WI38 (cell line): ENCODE results near the gene EDNRA.
"Not testable (repeated sequence)": the region's sequence is repeated elsewhere in the genome, so short reads cannot be mapped to it uniquely, and the experiment has no call there.

ENCODE experiments used
- H3K4me3 ChIP-seq: 2 replicates; pipeline ENCODE4 v1.5.1; 2011; ENCODE audit warnings: low read depth, mild to moderate bottlenecking, control low read depth, low read length
- TF ChIP-seq, protein P1 (sequence below): IDR thresholded peaks from 2 replicates; pipeline ENCODE4 v1.5.1; 2012; ENCODE audit warnings: low read depth, mild to moderate bottlenecking, control low read depth, low read length

The EDNRA gene

DNA sequence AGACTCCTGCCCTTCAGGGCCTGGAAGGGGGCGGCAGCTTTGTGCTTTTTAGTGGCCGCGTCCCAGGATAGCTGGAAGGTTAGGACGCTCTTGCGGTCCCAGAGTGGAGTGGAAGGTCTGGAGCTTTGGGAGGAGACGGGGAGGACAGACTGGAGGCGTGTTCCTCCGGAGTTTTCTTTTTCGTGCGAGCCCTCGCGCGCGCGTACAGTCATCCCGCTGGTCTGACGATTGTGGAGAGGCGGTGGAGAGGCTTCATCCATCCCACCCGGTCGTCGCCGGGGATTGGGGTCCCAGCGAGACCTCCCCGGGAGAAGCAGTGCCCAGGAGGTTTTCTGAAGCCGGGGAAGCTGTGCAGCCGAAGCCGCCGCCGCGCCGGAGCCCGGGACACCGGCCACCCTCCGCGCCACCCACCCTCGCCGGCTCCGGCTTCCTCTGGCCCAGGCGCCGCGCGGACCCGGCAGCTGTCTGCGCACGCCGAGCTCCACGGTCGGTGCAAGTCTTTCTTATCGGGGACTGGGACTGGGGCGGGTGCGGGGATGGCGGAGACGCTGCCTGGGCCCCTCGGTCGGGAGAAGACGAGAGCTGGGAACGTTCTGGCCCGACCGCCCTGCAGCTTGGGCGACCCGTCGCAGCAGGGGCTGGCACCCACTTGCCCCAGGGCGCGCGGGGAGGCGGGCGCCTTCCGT, at the start of gene EDNRA:
EDNRA (plus strand) TSS at position 207 of the 686 bp plus-strand sequence. CDS start 4,585 bp downstream, outside the sequence.
- peak within 1 kb of the TSS; percentile 66 for H3K4me3 ChIP-seq
- TF ChIP-seq, protein P1, sequence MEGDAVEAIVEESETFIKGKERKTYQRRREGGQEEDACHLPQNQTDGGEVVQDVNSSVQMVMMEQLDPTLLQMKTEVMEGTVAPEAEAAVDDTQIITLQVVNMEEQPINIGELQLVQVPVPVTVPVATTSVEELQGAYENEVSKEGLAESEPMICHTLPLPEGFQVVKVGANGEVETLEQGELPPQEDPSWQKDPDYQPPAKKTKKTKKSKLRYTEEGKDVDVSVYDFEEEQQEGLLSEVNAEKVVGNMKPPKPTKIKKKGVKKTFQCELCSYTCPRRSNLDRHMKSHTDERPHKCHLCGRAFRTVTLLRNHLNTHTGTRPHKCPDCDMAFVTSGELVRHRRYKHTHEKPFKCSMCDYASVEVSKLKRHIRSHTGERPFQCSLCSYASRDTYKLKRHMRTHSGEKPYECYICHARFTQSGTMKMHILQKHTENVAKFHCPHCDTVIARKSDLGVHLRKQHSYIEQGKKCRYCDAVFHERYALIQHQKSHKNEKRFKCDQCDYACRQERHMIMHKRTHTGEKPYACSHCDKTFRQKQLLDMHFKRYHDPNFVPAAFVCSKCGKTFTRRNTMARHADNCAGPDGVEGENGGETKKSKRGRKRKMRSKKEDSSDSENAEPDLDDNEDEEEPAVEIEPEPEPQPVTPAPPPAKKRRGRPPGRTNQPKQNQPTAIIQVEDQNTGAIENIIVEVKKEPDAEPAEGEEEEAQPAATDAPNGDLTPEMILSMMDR = no peak

DNA sequence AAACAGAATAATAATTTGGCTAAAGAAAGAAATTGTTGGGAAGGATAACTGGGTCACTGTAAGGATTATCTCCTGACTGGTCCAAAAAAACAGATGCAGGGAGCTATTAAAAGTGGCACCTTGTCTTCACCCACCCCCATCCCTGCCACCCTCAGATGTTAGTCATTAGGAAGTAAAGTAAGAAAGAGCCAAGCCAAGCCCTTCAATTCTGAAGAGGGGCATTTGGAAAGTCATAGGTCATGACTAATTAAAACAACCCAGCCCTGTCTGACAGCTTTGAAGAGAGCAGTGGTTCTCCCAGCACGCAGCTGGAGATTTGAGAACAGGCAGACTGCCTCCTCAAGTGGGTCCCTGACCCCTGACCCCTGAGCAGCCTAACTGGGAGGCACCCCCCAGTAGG, 46.5 kb upstream of the EDNRA start:
- H3K4me3 ChIP-seq = not testable (repeated sequence)

DNA sequence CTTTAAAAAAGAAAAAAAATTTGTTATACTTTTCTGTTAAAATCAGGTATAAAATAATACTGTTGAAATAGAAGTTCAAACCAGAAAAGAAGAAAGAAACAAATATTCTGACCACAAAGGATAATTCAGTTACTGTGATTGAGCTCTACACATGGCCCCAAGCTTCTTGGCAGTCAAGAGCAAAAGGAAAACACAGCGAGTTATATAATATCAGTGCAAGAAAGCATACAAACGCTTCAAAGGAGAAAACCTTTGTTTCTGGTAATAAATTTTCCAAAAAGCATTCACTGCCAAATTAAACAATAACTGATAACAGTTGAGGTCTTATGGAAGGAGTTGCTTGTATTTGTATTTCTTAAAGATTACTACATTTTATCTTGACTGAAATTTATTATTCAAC, 40.5 kb upstream of the EDNRA start:
- no peak overlapping the region for H3K4me3 ChIP-seq
- TF ChIP-seq, protein P1 = no peak

DNA sequence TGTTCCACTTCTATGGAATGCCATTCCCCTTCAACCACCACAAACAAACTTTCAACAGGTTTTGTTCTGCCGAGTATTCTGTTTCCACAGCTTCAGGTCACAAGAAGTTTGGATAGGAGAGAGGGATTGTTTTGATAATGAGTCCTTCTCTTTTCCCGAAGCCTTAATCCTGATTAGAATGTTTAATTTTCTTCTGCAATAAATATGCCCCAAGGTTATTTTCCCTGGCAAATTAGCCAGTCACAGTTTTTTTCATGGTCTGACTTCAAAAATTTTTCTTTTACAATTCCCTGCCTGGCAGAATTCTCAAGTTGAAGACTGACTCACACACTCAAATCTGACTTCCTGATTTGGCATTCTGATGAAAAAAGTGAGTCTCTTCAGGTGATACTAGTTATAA, 33.1 kb upstream of the EDNRA start:
- H3K4me3 ChIP-seq = no peak overlapping the region
- TF ChIP-seq, protein P1 = no peak

DNA sequence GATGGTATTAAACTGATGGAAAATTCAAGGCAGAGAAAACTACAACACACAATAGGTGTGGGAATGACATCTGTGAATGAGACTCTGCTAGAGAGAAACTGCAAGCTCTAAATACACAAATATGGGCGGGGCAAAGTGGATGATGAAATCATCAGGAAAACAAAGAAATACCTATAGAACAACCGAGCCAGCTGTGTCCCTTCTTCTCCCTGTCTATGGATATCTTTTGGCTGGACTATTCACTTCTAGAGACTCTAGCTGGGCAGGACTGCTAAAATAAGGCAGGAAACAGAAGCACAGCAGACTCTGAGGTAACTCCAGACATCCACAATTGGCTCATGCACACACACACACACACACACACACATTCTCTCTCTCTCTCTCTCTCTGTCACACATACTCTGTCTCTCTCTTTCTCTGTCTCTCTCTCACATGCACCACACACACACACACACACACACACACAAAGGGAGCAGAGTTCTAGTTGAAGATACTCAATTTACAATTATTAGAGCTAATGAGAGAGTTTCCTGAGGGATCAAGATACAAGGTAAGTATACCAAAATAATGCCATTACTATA, 27.2 kb upstream of the EDNRA start:
- TF ChIP-seq, protein P1 = no peak
- no peak overlapping the region for H3K4me3 ChIP-seq

DNA sequence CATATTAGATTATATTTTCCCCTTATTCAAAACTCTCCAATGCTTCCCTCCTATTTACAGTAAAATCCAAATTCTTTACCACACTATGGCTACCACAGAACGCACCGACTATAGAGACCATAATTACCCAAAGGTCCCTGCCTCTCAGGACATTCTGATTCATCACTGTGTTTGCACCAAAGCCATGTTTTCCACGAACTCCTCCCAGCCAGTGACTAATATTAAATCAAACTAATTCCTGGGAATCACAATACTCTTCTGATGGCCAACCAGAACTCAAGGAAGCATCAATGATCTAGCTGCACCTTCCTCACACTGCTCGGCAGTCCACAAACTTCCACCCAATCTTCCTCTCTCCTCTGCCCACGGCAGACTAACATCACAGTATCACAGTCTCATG, 24.2 kb upstream of the EDNRA start:
- TF ChIP-seq, protein P1 = no peak

DNA sequence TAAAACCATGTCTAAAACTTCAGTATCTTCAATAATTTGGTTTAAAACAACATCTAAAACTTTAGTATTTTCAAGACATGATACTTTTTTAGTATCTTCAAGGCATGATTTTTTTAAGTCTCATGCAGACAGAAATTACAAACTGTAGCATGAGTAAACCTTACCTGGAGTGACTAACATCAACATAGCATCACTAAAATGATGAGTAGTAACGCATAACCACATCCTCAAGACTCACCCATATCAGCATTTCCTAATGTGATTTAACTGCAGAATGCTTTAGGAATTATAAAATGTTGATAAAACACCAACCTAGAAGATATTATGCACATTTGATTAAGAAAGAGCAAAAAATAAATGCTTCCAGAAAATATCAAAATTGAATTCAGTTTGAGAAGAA, 19.7 kb upstream of the EDNRA start:
- TF ChIP-seq, protein P1 = no peak
- no peak overlapping the region for H3K4me3 ChIP-seq

More for the DNA sequence above, 24.2 kb upstream of the EDNRA start:
- H3K4me3 ChIP-seq = no peak overlapping the region
